Measurements from ENCODE around the gene NRSN2.

The NRSN2 gene

DNA sequence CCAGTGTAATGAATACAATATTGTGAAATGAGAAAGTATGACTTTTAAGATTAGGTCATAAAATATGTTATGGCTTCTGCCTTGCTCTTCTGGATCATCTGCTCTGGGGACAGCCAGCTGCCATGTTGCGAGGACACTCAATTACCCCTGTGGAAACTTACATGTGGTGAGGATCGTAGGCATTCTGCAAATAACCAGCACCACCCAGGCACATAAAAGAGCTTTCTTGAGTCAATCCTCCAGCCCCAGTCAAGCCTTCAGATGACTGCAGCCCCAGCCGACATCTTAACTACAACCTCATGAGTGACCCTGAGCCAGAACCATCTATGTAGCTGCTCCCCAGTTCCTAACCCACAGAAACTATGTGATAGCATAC, 56.7 kb downstream of the NRSN2 start:
- Mint-ChIP-seq H3K27me3 (no peaks in the 10 kb centered on the region), H3K4me1 (ENCODE audit: low read depth) (peaks cover 21% of the 10 kb centered on the region), H3K9me3 (ENCODE audit: low read depth) (no peaks in the 10 kb centered on the region), H3K27ac (no peak overlapping the region), H3K4me3 (no peak overlapping the region), H3K36me3 (peaks cover under 1% of the 10 kb centered on the region)

DNA sequence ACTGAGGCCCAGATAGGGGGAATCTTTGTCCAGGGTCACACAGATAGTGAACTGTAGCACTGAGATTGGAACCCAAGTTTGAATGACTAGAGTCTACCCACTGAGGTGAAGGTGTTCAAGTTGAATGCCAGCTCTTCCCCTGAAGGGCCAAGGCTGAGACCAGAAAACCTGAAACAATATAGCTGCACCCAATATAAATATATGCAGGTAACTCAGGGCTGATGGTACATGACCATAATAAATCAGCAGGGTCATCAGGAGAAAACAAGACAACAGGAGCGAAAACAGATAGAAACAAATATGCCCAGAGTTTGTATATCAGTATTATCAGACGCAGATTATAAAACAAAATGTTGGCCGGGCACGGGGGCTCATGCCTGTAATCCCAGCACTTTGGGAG, 57.2 kb downstream of the NRSN2 start:
- H3K4me3 Mint-ChIP-seq = no peak overlapping the region
- H3K27me3 Mint-ChIP-seq = no peaks in the 10 kb centered on the region
- H3K4me1 Mint-ChIP-seq (ENCODE audit: low read depth) = peaks cover 22% of the 10 kb centered on the region
- H3K36me3 Mint-ChIP-seq = no peaks in the 10 kb centered on the region
- no peaks in the 10 kb centered on the region for H3K9me3 Mint-ChIP-seq (ENCODE audit: low read depth)
- H3K27ac Mint-ChIP-seq = no peak overlapping the region
